DMS153 treated with DMSO at 0.1 percent for 48 hours (cell line): ENCODE results near the gene PAGE4.

Experiments used
- DNase-seq: peaks from one replicate; lab custom pipeline; 2025; ENCODE audit not compliant: unreplicated experiment; lab: John Stamatoyannopoulos, UW

Gene PAGE4, protein sequence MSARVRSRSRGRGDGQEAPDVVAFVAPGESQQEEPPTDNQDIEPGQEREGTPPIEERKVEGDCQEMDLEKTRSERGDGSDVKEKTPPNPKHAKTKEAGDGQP

DNA sequence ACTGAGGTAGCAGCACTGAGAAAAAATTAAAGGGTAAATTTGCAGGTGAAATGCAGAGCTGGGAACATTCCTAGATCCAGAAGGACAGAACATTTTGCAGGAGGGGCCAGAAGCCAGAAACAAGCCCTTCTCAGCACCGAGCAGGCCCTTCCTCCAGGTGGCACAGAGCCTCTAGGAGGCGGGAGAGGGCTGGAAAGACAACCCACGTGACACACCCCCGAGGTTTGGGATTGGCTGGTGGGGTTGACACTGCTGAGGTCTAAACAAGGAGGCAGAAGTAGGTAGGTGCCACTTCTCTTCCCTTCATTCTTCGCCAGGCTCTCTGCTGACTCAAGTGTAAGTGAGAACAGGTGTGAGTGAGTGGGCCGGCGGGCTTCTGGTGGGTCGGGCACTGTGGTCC, at the start of gene PAGE4:
PAGE4 (plus strand) TSS at position 288 of the 400 bp plus-strand sequence. CDS start 1,126 bp downstream, outside the sequence.
- DNase-seq = no peak

DNA sequence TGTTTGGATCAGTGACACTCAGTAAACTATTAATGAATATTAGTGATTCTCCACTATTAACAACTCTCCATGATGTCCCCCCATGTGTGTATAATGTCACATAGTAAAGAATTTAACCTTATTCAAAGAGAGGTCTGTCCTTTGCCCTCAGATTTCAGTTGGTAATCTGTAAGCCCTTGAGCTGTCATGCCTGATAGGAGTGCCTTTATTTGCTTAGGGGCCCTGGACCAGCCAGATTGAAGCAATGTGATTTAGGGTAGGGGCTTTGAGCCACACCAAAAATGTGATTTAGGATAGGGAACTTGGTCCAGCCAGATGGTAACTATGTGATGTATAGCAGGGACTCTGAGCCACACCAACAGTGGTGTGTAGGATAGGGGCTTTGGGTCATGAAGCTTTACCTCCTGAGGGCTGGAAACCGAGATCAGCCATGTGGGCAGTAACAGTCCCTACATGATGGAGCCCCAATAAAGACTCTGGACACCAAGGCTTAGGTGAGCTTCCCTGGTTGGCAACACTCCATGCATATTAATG, 44.3 kb upstream of the PAGE4 start:
- DNase-seq = no peak

DNA sequence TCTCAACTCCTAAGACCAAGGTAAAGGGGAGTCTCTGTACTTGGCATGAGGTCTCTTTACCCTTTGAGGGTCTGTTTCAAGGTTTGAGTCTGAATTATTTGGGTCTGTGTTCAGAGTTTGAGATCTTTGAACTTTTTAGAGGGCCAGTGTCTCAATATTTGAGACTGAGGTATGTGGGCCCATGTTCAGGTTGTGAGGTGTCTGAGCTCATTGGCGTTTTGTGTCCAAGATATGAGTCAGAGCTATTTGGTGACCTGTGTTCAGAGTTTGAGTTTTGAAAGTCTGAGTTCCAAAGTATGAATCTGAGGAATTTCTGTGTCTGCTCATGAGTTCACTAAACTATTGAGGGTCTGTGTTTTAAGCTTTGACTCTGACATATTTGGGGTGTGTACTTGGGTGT, 36.7 kb upstream of the PAGE4 start:
- DNase-seq = no peak

DNA sequence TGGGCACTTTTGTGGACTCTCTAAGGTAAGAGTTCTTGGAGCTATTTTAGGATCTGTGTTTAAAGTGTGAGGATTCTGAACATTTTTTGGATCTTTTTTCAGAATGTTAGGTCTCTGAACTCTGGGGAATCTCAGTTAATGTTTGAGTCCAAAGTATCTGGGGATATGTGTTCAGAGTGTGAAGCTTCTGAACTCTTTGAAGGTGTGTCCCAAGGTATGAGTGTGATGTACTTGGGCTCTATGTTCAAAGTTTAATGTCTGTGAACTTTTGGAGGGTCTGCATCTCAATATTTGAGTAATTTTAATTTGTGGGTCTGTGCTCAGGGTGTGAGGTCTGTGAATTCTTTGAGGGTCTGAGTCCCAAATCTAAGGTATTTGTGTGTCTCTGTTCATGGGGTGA, 35.4 kb upstream of the PAGE4 start:
- DNase-seq = no peak

DNA sequence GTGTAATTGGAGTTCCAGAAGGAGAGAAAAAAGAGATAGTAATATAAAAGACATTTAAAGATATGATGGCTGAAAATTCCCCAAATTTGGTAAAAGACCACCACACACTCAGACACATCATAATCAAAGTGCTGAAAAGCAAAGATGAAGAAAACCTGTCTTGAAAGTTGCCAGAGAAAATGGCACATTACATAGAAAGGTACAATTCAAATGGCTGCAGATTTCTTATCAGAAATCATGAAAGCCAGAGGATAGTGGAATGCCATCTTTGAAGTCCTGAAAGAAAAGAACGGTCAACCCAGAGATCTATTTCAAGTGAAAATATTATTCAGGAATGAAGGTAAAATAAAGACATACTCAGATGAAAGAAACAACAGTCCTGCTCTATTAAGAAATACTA, 29.3 kb upstream of the PAGE4 start:
- no peak for DNase-seq

DNA sequence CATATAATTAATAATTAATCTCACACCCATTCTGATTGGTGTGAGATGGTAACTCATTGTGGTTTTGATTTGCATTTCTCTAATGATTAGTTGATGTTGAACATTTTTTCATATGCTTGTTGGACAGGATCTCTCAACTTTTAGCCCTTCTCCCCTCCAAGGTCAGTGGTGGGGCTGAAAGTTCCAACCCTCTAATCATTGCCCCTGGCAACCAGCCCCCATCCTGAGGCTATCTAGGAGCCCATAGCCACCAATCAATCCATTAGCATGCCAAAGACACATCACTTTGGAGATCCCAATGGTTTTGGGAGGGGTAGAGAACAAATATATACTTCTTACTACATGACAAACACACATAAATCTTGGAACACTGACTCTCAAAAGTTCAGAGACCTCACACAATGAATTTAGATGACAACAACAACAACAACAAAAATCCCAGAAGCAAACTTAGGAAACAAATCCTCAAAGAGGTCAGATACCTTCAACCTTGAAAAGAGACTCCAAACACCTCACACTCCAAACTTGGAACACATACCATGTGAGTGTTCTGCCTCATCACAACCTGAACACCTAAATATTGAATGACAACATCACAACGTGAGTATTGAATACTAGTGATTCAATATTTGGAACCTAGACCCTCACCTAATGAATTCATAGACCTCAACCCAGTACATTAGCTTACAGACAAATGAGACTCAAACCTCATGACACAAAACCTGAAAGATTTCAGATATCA, 19.0 kb upstream of the PAGE4 start:
- no peak for DNase-seq

DNA sequence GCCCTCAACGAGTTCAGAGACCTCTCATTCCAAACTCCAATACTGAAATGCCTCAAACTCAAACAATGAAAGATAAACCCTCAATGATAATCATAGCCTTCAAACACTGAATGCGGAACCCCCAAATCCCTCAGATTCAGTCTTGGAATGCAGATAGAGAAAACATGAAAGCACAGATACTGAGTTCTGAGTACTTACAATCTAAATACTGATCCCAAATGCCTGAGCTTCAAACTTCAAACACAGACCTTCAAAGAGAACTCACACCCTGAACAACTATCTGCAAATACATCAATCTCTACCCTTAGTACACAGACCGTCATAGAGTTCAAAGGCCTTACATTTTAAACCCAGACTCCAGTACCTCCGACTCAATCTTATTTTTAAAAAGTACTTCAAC, 16.9 kb upstream of the PAGE4 start:
- no peak for DNase-seq

DNA sequence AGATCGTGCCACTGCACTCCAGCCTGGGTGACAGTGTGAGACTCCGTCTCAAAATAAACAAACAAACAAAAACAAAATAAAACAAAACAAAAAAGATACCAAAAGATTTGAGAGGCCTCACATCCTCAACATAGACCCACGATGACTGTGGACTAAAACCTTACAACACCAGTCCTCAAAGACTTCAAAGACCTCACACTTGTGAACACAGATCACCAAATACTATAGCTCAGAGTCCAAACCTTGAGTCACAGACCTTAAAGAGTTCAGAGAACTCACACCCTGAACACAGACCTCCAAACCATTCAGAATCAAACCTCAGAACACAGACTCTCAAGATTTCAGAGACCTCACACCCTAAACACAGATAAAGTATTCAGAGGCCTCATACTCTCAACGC, 12.7 kb upstream of the PAGE4 start:
- DNase-seq = no peak

DNA sequence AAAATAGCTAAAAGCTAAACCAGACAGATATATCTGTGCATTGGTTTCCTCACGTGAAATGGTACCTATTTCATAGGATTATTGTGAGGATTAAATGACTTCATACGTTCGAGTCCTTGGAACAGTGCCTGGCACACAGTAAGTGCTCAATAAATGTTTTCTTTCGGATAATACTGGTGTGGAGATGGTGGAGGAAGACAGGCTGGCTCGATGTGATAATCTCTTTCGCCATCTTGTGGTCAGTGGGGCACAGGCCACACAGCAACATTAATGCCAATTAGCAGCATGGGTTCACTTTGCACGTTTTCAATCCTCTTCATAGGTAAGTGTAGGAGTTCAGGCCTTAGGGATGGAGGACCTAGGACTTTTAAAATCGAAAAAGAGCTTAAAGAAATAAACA, 9.3 kb downstream of the PAGE4 start:
- DNase-seq = no peak

DNA sequence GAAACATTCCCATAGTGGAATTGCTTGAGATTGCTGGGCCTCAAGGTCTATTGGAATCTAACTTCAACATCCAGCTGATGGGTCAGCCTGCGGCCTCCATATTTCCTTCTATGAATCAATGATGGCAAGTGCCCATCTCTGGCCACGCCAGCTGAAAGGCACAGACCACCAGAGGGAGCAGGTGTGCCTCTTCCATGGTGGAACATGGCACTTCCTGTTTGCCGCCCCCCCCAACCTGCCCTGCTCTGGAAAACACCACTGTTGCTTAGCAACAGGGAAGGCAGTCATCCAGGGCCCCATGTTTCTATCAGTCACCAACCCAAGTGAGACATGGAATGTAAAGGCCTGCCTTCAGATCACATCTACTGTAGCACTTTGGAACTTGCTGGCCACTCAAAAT, 11.6 kb downstream of the PAGE4 start:
- peak; percentile 80 for DNase-seq

DNA sequence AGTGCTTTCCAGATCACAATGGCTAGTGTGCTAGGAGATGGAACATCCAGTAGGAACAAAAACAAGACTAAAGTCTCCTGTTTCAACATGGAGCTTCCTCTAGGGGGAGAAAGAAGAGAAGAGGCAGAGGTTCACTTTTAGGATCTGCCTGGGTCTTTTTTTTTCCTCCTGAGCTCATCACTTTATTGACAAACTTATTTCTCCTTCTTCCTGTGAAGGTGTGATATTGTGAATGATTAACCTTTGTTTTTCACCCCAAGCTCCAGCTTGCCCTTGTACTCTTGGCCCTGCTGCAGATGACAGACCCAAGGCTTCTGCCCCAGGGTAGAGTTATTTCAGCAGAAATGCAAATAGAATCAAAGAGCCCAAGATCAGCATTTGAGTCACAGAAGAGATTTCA, 13.5 kb downstream of the PAGE4 start:
- no peak for DNase-seq

DNA sequence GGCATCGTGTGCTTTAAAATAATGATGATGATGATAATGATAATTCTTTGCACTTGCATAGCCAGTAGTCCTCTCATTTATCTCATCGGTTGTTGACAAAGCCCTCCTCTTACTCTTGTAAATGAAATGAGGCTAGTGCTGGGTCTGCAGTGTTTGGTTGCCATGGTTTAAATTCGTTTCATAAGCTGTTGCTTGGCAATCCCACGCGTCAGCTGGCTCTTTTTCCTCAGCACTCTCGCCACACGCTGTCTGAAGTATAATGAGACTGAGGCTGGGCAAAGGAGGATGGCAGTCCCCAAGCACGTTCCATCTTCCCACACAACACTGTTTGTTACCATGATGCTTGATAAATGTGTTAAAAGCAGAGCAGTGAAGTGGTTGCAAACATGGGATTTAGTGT, 15.5 kb downstream of the PAGE4 start:
- DNase-seq = peak; percentile 31

DNA sequence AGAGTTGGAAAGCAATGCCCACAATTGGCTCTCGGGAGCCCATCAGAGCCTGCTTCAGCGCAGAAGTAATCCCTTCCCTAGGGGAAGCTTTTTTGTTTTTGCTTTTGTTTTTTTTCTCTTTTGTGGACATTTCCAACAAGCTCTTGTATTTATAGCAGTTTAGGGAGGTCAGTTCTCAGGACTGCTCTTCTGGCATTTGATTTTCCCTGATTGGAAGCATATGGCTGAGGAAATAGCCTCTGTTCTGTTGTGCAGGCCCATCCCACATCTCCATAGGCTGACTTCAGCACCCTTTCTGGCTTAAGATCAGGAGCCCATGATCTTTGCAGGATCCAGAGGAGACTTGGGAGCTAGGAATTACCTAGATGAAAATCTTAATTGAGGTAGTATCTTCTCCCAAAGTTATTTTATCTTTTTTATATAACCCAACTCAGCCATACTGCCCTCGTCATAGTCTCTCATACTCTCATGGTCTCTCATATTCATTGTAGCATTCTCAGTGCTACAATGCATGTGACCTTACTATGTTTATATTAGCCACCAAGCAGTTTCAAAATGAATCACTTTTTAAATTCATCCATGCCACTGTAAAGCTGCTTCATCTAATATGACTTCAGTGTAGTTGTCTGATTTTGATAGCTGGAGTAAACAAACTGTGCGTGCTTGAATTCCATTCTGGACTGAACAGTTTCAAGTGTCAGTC, 16.7 kb downstream of the PAGE4 start:
- no peak for DNase-seq

DNA sequence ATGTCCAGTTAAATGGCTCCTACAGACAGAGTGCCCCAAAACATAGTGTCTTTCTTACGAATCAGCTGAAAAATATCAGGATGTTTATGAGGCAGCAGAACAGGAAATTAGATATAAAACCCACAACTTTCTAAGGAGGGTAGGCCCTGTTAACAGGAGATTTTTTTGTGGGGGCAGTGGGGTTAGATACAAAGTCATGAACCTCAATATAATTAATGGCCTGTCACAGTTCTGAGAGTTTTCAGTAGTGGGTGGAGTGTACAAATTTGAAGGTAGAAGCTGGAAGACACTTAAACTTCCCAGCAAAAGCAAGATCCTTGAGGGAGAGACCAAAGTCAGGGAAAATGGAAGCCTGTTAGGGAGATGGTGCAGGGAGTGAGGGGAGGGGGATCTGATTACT, 17.4 kb downstream of the PAGE4 start:
- no peak for DNase-seq

DNA sequence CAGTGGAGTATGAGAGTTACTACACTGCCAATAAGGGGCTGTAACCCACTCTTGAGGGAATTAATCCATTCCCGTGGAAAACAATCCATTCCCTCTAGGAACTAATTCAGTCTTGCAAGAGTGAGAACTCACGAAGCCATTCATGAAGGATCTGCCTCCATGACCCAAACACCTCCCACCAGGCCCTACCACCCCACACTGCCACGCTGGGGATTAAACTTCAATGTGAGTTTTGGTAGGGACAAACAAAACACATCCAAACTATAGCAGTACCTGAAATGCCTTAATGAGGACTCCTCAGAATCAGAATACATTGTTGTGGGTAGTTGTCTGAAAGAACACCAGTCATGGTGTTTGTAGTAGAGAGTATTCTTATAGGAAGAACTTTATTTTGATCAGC, 19.2 kb downstream of the PAGE4 start:
- DNase-seq = no peak

DNA sequence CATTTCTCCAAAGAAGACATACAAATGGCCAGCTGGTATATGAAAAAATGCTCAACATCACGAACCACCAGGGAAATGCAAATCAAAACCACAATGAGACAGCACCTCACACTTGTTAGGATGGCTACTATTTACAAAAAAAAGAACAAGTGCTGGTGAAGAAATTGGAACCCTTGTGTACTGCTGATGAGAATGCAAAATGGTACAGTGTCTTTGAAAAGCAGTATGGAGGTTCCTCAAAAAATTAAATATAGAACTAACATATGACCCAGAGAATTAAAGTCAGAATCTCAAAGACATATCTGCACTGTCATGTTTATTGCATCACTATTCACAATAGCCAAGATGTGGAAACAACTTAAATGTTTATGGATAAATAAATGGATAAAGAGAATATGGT, 20.9 kb downstream of the PAGE4 start:
- no peak for DNase-seq

DNA sequence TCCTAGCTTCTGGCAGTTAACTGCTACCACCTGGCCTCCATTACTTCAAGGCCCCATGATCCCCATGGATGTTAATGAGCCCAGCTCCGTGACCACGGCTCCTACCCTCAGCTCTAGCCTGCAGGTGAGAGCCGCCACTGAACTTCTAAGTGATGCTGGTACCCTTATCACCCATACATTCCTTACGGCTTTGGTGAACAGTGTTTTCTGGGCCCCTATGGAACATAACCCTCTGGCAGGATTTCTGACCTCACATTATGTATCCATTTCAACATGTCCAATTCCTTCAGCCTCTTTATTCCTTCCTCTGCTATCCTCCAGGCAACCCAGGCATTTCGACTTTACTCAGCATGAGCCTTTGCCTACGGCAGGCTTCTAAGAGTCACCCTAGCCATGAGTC, 24.6 kb downstream of the PAGE4 start:
- no peak for DNase-seq

DNA sequence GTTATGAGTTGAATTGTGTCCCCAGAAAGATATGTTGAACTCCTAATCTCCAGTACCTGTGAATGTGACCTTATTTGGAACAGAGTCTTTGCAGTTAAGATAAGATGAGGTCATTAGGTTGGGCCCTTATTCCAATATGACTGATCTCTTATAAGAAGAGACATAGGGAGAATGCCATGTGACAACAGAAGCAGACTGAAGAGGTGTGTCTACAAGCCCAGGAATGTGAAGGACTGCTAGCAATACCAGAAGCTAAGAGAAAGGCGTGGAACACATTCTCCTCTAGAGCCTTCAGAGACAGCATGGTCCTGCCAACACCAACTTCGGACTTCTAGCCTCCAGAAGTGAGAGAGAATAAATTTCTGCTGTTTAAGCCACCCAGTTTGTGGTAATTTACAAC, 27.7 kb downstream of the PAGE4 start:
- no peak for DNase-seq

DNA sequence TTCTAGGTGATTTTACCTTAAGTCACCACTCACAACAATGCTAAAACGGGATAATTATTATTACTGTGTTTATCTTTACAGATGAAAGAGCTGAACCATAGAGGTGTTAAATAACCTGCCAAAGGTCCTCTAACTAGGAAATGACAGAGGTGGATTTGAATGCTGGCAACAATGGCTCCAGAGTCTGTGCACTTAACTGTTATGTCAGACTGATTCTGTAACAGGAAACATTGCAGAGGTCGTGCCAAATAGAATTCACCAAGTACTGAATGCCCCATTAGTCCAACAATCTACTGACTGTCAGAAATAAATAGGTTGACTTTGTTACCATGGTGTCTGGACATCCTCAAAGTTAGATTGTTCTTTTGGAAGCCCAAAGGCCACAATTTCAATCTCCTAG, 29.2 kb downstream of the PAGE4 start:
- no peak for DNase-seq

DNA sequence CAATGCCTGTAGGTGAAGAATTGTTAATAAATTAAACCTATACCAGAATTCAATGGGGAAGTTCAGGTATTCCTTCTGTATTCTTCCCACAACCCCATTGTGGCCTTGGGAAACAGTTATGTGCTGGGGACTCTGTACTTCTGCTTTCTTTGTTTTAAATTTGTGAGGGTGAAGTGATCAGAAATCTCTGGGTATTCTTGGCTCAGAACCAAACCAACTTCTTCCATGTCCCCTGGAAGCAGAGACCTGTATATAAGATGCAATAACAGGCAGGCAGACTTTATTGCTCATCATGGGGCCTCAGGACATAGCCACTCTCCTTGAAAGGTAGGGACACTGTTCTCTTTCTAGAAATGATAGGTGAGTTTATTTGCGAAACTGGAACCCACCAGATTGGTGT, 30.4 kb downstream of the PAGE4 start:
- no peak for DNase-seq

DNA sequence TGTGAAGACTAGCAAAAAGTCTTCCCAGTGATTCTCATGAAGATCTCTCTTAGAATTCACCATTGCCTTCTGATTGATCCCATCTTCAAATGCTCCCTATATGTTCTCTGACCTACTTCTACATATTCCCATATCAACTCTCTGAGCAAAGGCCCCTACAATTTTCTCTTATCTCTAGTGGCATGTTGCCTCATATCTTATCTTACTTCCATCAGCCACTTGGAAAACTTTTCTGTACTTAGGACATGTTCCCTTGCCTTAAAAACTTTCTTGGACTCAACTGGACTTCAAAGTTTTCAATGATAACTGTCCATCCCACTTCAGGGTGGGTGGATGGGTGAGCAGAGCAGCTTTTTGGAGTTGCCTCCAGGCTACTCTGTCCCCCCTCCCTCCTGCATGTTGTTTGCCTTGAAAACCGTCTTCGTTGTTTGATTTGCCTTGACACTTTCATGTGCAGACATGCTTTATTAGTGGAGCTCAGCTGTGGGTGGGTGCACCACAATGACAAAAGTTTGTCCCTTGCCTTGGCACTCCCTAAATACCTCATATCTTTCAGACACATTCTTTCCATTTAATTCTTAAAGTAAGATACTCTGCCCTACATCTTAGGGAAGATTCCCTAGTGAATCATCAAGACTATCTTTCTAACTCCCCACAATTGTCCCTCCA, 31.9 kb downstream of the PAGE4 start:
- no peak for DNase-seq

DNA sequence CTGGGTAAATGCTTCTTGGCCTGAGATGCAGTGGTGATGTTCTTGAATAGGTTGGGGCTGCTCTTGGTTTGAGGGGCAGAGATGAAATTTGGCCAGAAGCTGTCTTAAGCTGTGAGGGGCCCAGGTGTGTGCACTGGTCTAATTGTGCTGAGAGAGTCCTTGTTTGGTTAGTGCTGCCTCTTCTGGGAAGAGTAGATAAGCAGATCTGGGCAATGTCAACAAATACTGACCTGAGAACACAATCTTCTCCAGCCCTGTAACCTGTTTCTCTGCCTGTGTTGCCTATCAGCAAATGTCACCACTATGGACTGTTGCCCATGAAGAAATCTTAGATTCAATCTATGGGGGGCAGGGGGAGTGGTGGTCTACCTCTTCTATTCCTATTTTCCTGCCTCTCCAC, 33.0 kb downstream of the PAGE4 start:
- no peak for DNase-seq
